ENCODE results near the gene DRC1. TPM values are rescaled to one million over a fixed set of nuclear protein-coding genes. Genes with fewer than 3 reads are reported as not detected.

Gene DRC1
- polyA plus RNA-seq, 1 donor from 2014 or later, result 0.16 TPM

GRCh38 chr2:26460613-26461031 is 58.9 kb downstream of the DRC1 start:
- no peaks in the 10 kb centered on the region for H3K9me3 ChIP-seq (ENCODE audit: low read length)
- H2AFZ ChIP-seq (ENCODE audit: low read depth, low read length), result no peak overlapping the region
- H4K20me1 ChIP-seq (ENCODE audit: insufficient read depth), result no peaks in the 10 kb centered on the region
- no peaks in the 10 kb centered on the region for H3K9me2 ChIP-seq (ENCODE audit: insufficient read depth, low read length)
- no peak overlapping the region for H3K27ac ChIP-seq (ENCODE audit: low read length)
- TF ChIP-seq POLR2AphosphoS5 (IDR thresholded peaks at IDR 0.05) (no peak), CTCF (IDR thresholded peaks at IDR 0.05; ENCODE audit: poor library complexity, severe bottlenecking) (no peak), RAD21 (conservative IDR thresholded peaks at IDR 0.05) (no peak), SMC3 (conservative IDR thresholded peaks at IDR 0.05; ENCODE audit: poor library complexity) (no peak), REST (IDR thresholded peaks at IDR 0.05; ENCODE audit: borderline replicate concordance) (no peak)
- H3K4me3 ChIP-seq (ENCODE audit: low read length), result no peak overlapping the region
- H3K27me3 ChIP-seq (ENCODE audit: insufficient read depth, low read depth, low read length), result no peaks in the 10 kb centered on the region
- H3K9ac ChIP-seq (ENCODE audit: low read length), result no peak overlapping the region
- H3F3A ChIP-seq (ENCODE audit: insufficient read depth, low read length, poor library complexity, severe bottlenecking), result no peaks in the 10 kb centered on the region
- no peak overlapping the region for H3K4me2 ChIP-seq (ENCODE audit: low read length)
- H3K79me2 ChIP-seq (replicated peaks; ENCODE audit: insufficient read depth, low read length), result no peaks in the 10 kb centered on the region
- H3K36me3 ChIP-seq (ENCODE audit: insufficient read depth, low read length), result no peaks in the 10 kb centered on the region

- H3K9me3 ChIP-seq (ENCODE audit: low read length), result no peaks in the 10 kb centered on the region
These were observed 59.9 kb downstream of the DRC1 start for GRCh38 chr2:26461601-26462023.

More at GRCh38 chr2:26461601-26462023, 59.9 kb downstream of the DRC1 start:
- Histone ChIP-seq H3K79me2 (replicated peaks; ENCODE audit: insufficient read depth, low read length) (no peaks in the 10 kb centered on the region), H3K27ac (ENCODE audit: low read length) (no peak overlapping the region), H3K27me3 (ENCODE audit: insufficient read depth, low read depth, low read length) (no peaks in the 10 kb centered on the region), H3K36me3 (ENCODE audit: insufficient read depth, low read length) (no peaks in the 10 kb centered on the region), H3F3A (ENCODE audit: insufficient read depth, low read length, poor library complexity, severe bottlenecking) (no peaks in the 10 kb centered on the region), H2AFZ (ENCODE audit: low read depth, low read length) (no peak overlapping the region), H3K9me2 (ENCODE audit: insufficient read depth, low read length) (no peaks in the 10 kb centered on the region), H4K20me1 (ENCODE audit: insufficient read depth) (no peaks in the 10 kb centered on the region), H3K4me2 (ENCODE audit: low read length) (no peak overlapping the region), H3K4me3 (ENCODE audit: low read length) (no peak overlapping the region), H3K9ac (ENCODE audit: low read length) (no peak overlapping the region)
- no peak for TF ChIP-seq RAD21 (conservative IDR thresholded peaks at IDR 0.05)
- no peak for TF ChIP-seq POLR2AphosphoS5 (IDR thresholded peaks at IDR 0.05)
- no peak for TF ChIP-seq SMC3 (conservative IDR thresholded peaks at IDR 0.05; ENCODE audit: poor library complexity)
- no peak for TF ChIP-seq TAF1 (IDR thresholded peaks at IDR 0.05; ENCODE audit: low read depth)
- TF ChIP-seq MXI1 (conservative IDR thresholded peaks at IDR 0.05; ENCODE audit: poor library complexity, severe bottlenecking), result no peak
- no peak for TF ChIP-seq CTCF (IDR thresholded peaks at IDR 0.05; ENCODE audit: poor library complexity, severe bottlenecking)
- no peak for TF ChIP-seq EZH2 (IDR thresholded peaks at IDR 0.05; ENCODE audit: borderline replicate concordance, insufficient read depth, low read length, poor library complexity, severe bottlenecking)
- no peak for TF ChIP-seq REST (IDR thresholded peaks at IDR 0.05; ENCODE audit: borderline replicate concordance)
- no peak for TF ChIP-seq EP300 (conservative IDR thresholded peaks at IDR 0.05; ENCODE audit: poor library complexity, severe bottlenecking)

Measured in neural cell (in vitro differentiated cells).